Right forelimb (tissue), 1 donor: ENCODE measurements around the gene KRTAP10-12.

Source experiments
- DNase-seq: peaks from one replicate; pipeline ENCODE4 v3.0.0-alpha.2; 2018

The KRTAP10-12 gene

GRCh38 chr21:44734841-44735240 is 37.9 kb downstream of the KRTAP10-12 start:
- DNase-seq, result no peak

- no peak for DNase-seq
Measured at GRCh38 chr21:44735821-44736220, 38.8 kb downstream of the KRTAP10-12 start.

- no peak for DNase-seq
Measured at GRCh38 chr21:44736291-44737004, 39.5 kb downstream of the KRTAP10-12 start.

- DNase-seq, result no peak
Measured at GRCh38 chr21:44737706-44738354, 40.9 kb downstream of the KRTAP10-12 start.

- no peak for DNase-seq
Measured at GRCh38 chr21:44738621-44739020, 41.6 kb downstream of the KRTAP10-12 start.

- DNase-seq, result no peak
Measured at GRCh38 chr21:44739316-44739715, 42.3 kb downstream of the KRTAP10-12 start.

- DNase-seq, result no peak
Measured at GRCh38 chr21:44740742-44741141, 43.8 kb downstream of the KRTAP10-12 start.

GRCh38 chr21:44741921-44742320 is 44.9 kb downstream of the KRTAP10-12 start:
- DNase-seq, result peak; percentile 3

- no peak for DNase-seq
Measured at GRCh38 chr21:44742418-44743153, 45.6 kb downstream of the KRTAP10-12 start.
